Stimulated activated CD8-positive, alpha-beta memory T cell treated with anti-CD3 and anti-CD28 coated beads, Interleukin-15, amount 100 ng/mL, for 48 hours (primary cell): ENCODE measurements around the gene TBC1D17.
A peak's percentile ranks its signal among the peaks of the same experiment; 100 is the strongest.

Source experiments
- DNase-seq, 2 donors: peaks; one replicate each; pipeline ENCODE4 v3.0.0-alpha.2; 2020; ENCODE audit warnings: low read depth in 2 of 2

TBC1D17 gene

GRCh38 chr19:49894011-49894664 lies 16.6 kb downstream of the TBC1D17 start:
- no peak for DNase-seq

- peak; percentile 58 to 66 for DNase-seq
These were observed 17.5 kb downstream of the TBC1D17 start for GRCh38 chr19:49894879-49895565.

GRCh38 chr19:49895566-49896297 lies 18.2 kb downstream of the TBC1D17 start:
- DNase-seq = peak; percentile 27 to 66

- peak; percentile 61 to 65 for DNase-seq
These were observed 19.5 kb downstream of the TBC1D17 start, which contains the start of gene IL4I1 for GRCh38 chr19:49896863-49897621. Gene IL4I1, minus strand, starts transcription at chr19:49896887. Its CDS starts 727 bp downstream, at chr19:49896160.

GRCh38 chr19:49904136-49904535 lies 26.6 kb downstream of the TBC1D17 start:
- no peak for DNase-seq

- no peak for DNase-seq
These were observed 29.5 kb downstream of the TBC1D17 start for GRCh38 chr19:49906879-49907564.

- DNase-seq = no peak
These were observed 30.4 kb downstream of the TBC1D17 start for GRCh38 chr19:49907745-49908446.

GRCh38 chr19:49908480-49909420 lies 31.2 kb downstream of the TBC1D17 start:
- DNase-seq = no peak

GRCh38 chr19:49910179-49910578 lies 32.7 kb downstream of the TBC1D17 start:
- no peak for DNase-seq

- no peak for DNase-seq
These were observed 34.1 kb downstream of the TBC1D17 start for GRCh38 chr19:49911381-49912145.

GRCh38 chr19:49912965-49913685 lies 35.6 kb downstream of the TBC1D17 start:
- DNase-seq = no peak

GRCh38 chr19:49913720-49914119 lies 36.2 kb downstream of the TBC1D17 start:
- no peak for DNase-seq

- DNase-seq = no peak
These were observed 37.8 kb downstream of the TBC1D17 start for GRCh38 chr19:49915271-49915670.

- no peak for DNase-seq
These were observed 39.6 kb downstream of the TBC1D17 start for GRCh38 chr19:49916839-49917733.

- DNase-seq = no peak
These were observed 40.6 kb downstream of the TBC1D17 start for GRCh38 chr19:49918089-49918488.

GRCh38 chr19:49920624-49921363 lies 43.3 kb downstream of the TBC1D17 start:
- DNase-seq = no peak
